HG02973 (cell line): ENCODE data around the gene TAOK3.
A peak's percentile ranks its signal among the peaks of the same experiment; 100 is the strongest.
"Not testable (repeated sequence)": the region's sequence is repeated elsewhere in the genome, so short reads cannot be mapped to it uniquely, and the experiment has no call there.

Source experiments
- ATAC-seq: cut with Tn5 transposase; IDR thresholded peaks from one replicate; pipeline ENCODE4 v1.9.1; 2021; ENCODE audit warnings: moderate library complexity; ENCODE audit not compliant: unreplicated experiment

Gene TAOK3

GRCh38 chr12:118145113-118145797, 227.5 kb downstream of the TAOK3 start:
- ATAC-seq = no peak

- no peak for ATAC-seq
Measured at GRCh38 chr12:118144499-118144898, 228.2 kb downstream of the TAOK3 start.

- ATAC-seq = no peak
Measured at GRCh38 chr12:118140825-118141224, 231.9 kb downstream of the TAOK3 start.

GRCh38 chr12:118137148-118137678, 235.5 kb downstream of the TAOK3 start:
- no peak for ATAC-seq

- ATAC-seq = peak; percentile 31
Measured at GRCh38 chr12:118136559-118137003, 236.1 kb downstream of the TAOK3 start.

- ATAC-seq = peak; percentile 96
Measured at GRCh38 chr12:118135788-118136558, 236.7 kb downstream of the TAOK3 start, which contains the start of gene PEBP1. Gene PEBP1, plus strand, starts transcription at chr12:118136124. Its CDS starts 86 bp downstream, at chr12:118136210.

GRCh38 chr12:118129436-118129835, 243.3 kb downstream of the TAOK3 start:
- ATAC-seq = not testable (repeated sequence)

GRCh38 chr12:118127867-118128266, 244.8 kb downstream of the TAOK3 start:
- ATAC-seq = no peak

GRCh38 chr12:118126119-118126757, 246.5 kb downstream of the TAOK3 start:
- ATAC-seq = no peak

- no peak for ATAC-seq
Measured at GRCh38 chr12:118125743-118126118, 247.0 kb downstream of the TAOK3 start.

- ATAC-seq = no peak
Measured at GRCh38 chr12:118124333-118124874, 248.3 kb downstream of the TAOK3 start.

- ATAC-seq = no peak
Measured at GRCh38 chr12:118122264-118122663, 250.4 kb downstream of the TAOK3 start.

GRCh38 chr12:118120579-118121363, 251.9 kb downstream of the TAOK3 start:
- peak; percentile 85 for ATAC-seq

GRCh38 chr12:118119449-118119879, 253.2 kb downstream of the TAOK3 start:
- no peak for ATAC-seq

GRCh38 chr12:118109088-118109487, 263.6 kb downstream of the TAOK3 start:
- ATAC-seq = no peak

GRCh38 chr12:118107694-118108093, 265.0 kb downstream of the TAOK3 start:
- ATAC-seq = no peak

GRCh38 chr12:118107011-118107410, 265.7 kb downstream of the TAOK3 start:
- ATAC-seq = no peak

GRCh38 chr12:118103601-118104382, 268.9 kb downstream of the TAOK3 start, which contains the start of gene VSIG10:
Gene VSIG10, minus strand, starts transcription at chr12:118104011. Its CDS starts 340 bp downstream, at chr12:118103671.
- peak; percentile 45 for ATAC-seq

GRCh38 chr12:118103201-118103600, 269.5 kb downstream of the TAOK3 start:
- ATAC-seq = no peak
